K562 (cell line): ENCODE measurements around the gene MRPS18B. TPM values are rescaled to one million over a fixed set of nuclear protein-coding genes. Genes with fewer than 3 reads are reported as not detected.
A peak's percentile ranks its signal among the peaks of the same experiment; 100 is the strongest.

ENCODE experiments used
- HDAC3 ChIP-seq: fragments of 450-650 bp; IDR thresholded peaks from 2 replicates; pipeline ENCODE4 v1.6.1; 2018; ENCODE audit warnings: borderline replicate concordance, mild to moderate bottlenecking, moderate library complexity; ENCODE audit not compliant: partially characterized antibody
- LEF1 ChIP-seq: fragments of 450-650 bp; IDR thresholded peaks from 2 replicates; pipeline ENCODE4 v1.6.1; 2016; ENCODE audit warnings: mild to moderate bottlenecking
- POLR2A ChIP-seq: fragments of 450-650 bp; conservative IDR thresholded peaks from 2 replicates; pipeline ENCODE4 v1.6.1; 2016
- PYGO2 ChIP-seq: fragments of 450-650 bp; IDR thresholded peaks from 2 replicates; pipeline ENCODE4 v1.6.1; 2016; ENCODE audit warnings: mild to moderate bottlenecking, missing genetic modification characterization, moderate library complexity, missing compliant biosample characterization
- STAG1 ChIP-seq: sonication (generic); formaldehyde crosslinking; IDR thresholded peaks from 2 replicates; pipeline ENCODE4 v1.5.0; 2020; ENCODE audit warnings: missing genetic modification reagents, borderline replicate concordance
- ZFX ChIP-seq: sonication (generic); formaldehyde crosslinking; IDR thresholded peaks from 2 replicates; pipeline ENCODE4 v1.8.0; 2022; ENCODE audit warnings: mild to moderate bottlenecking, missing genetic modification reagents, moderate library complexity
- polyA plus RNA-seq, 8 experiments: library from polyadenylated mRNA; depleted of rRNA in 4 of 8; stranded (reverse) in 5 of 8; unstranded in 3 of 8; fragments of >200 nt; fragmentation: Nextera tagmentation in 2 of 8; fragmentation: Illumina TruSeq in 1 of 8; extraction: Ambion mirVana in 2 of 8; extraction: Trizol in 1 of 8; gene quantifications; 2 replicates each; pipeline versions ENCODE4 v1.2.1 to v1.2.3, GENCODE V29; 2011 to 2014; ENCODE audit warnings: inconsistent platforms in 1 of 8, missing spikeins in 1 of 8
- total RNA-seq, 7 experiments: library from RNA; depleted of rRNA in 6 of 7; stranded (reverse); fragments of >200 nt in 6 of 7; fragmentation: Illumina TruSeq in 2 of 7; extraction: Trizol in 2 of 7; gene quantifications; 2 replicates each; pipeline versions ENCODE4 v1.2.1 to v1.2.3, GENCODE V29; 2011 to 2021; ENCODE audit warnings: low replicate concordance in 1 of 7
- TF ChIP-seq, protein P1 (sequence below), 2 experiments: IDR thresholded peaks; 2 replicates each; pipeline ENCODE4 v1.6.1; 2011; ENCODE audit warnings: borderline replicate concordance in 1 of 2, control low read depth in 1 of 2, low read depth in 1 of 2, low read length in 1 of 2, mild to moderate bottlenecking in 1 of 2, mixed read lengths in 1 of 2, moderate library complexity in 1 of 2; ENCODE audit not compliant: insufficient read depth in 1 of 2, insufficient read length in 1 of 2, poor library complexity in 1 of 2, severe bottlenecking in 1 of 2; ENCODE audit errors: extremely low read depth in 1 of 2
- TF ChIP-seq, protein P2 (sequence below), 2 experiments: fragments of 450-650 bp; formaldehyde crosslinking in 1 of 2; IDR thresholded peaks; 2 replicates each; pipeline versions ENCODE4 v1.4.0 to v1.6.1; 2014 to 2020; ENCODE audit warnings: mild to moderate bottlenecking in 2 of 2, borderline replicate concordance in 1 of 2, low read depth in 1 of 2
- TF ChIP-seq, protein P3 (sequence below): fragments of 250-450 bp; sonication (Bioruptor Pico); IDR thresholded peaks from 2 replicates; pipeline ENCODE4 v1.8.0; 2022; ENCODE audit warnings: moderate library complexity, mild to moderate bottlenecking, inconsistent platforms
- TF ChIP-seq, protein P4 (sequence below): fragments of 250-450 bp; sonication (Bioruptor Pico); IDR thresholded peaks from 2 replicates; pipeline ENCODE4 v1.8.0; 2022; ENCODE audit warnings: moderate library complexity, mild to moderate bottlenecking, inconsistent platforms
- TF ChIP-seq, protein P5 (sequence below): fragments of 250-450 bp; sonication (Bioruptor Pico); IDR thresholded peaks from 2 replicates; pipeline ENCODE4 v1.9.0; 2021; ENCODE audit warnings: mild to moderate bottlenecking, inconsistent platforms

Gene MRPS18B
- total and polyA plus RNA-seq, 9 of the 15 experiments (the other 6 are each of a cell fraction or from before 2014, with no cell fraction given) = 132 to 383 (median 178) TPM

DNA sequence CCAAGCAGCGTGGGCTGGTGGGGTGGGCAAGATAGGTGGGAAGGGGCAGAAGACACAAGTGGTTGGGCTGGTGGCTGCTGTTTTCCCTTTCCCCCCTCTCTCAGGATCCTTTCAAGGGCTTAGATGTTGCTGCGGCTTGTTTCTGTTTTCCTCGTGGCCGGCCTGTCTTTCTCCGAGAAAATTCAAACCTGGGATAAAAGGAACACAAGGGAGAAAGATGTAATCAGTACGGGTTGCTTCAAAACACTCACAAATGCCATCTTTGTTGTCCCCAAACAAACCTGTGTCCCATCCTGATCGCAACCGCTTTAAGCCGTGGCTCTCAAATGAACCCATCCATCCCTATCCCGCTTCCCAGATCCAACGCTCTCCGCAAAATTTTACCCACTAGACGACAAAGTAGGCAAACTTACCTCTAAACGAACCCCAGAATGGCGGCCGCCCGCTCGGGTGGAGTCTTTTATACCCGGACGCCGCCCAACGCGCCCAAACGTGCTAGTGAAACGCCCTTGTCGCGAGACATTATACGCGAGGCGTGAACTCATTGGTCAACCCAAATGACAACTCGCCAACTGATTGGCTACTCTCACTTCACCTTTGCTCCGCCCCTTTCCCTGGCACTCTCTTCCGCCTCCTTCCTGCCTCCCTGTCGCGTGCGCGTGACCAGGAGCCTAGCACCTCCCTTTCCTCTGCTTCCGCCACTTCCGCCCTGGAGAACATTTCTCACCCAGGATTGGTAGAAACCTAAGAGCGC is 652 bp upstream of the MRPS18B start, which contains the start of gene PPP1R10 (continued):
- TF ChIP-seq, protein P1, sequence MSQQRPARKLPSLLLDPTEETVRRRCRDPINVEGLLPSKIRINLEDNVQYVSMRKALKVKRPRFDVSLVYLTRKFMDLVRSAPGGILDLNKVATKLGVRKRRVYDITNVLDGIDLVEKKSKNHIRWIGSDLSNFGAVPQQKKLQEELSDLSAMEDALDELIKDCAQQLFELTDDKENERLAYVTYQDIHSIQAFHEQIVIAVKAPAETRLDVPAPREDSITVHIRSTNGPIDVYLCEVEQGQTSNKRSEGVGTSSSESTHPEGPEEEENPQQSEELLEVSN (IDR thresholded peaks at IDR 0.05; ENCODE audit: borderline replicate concordance in 1 of 2, extremely low read depth in 1 of 2, insufficient read depth in 1 of 2, insufficient read length in 1 of 2, low read depth in 1 of 2, low read length in 1 of 2, poor library complexity in 1 of 2, severe bottlenecking in 1 of 2) = no peak
- TF ChIP-seq POLR2A (peak; percentile 100), STAG1 (CRISPR knock-in tag) (no peak), ZFX (CRISPR knock-in tag) (peak; percentile 70; the same call in 1 of the 2 replicates), PYGO2 (tag) (no peak; the same call in 1 of the 2 replicates), LEF1 (peak; percentile 77), HDAC3 (peak; percentile 37)
- TF ChIP-seq, protein P2, sequence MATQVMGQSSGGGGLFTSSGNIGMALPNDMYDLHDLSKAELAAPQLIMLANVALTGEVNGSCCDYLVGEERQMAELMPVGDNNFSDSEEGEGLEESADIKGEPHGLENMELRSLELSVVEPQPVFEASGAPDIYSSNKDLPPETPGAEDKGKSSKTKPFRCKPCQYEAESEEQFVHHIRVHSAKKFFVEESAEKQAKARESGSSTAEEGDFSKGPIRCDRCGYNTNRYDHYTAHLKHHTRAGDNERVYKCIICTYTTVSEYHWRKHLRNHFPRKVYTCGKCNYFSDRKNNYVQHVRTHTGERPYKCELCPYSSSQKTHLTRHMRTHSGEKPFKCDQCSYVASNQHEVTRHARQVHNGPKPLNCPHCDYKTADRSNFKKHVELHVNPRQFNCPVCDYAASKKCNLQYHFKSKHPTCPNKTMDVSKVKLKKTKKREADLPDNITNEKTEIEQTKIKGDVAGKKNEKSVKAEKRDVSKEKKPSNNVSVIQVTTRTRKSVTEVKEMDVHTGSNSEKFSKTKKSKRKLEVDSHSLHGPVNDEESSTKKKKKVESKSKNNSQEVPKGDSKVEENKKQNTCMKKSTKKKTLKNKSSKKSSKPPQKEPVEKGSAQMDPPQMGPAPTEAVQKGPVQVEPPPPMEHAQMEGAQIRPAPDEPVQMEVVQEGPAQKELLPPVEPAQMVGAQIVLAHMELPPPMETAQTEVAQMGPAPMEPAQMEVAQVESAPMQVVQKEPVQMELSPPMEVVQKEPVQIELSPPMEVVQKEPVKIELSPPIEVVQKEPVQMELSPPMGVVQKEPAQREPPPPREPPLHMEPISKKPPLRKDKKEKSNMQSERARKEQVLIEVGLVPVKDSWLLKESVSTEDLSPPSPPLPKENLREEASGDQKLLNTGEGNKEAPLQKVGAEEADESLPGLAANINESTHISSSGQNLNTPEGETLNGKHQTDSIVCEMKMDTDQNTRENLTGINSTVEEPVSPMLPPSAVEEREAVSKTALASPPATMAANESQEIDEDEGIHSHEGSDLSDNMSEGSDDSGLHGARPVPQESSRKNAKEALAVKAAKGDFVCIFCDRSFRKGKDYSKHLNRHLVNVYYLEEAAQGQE (IDR thresholded peaks at IDR 0.05; ENCODE audit: borderline replicate concordance) = no peak
- TF ChIP-seq, protein P2 (CRISPR knock-in tag; IDR thresholded peaks at IDR 0.05; ENCODE audit: low read depth) = peak; percentile 80
- TF ChIP-seq, protein P3, sequence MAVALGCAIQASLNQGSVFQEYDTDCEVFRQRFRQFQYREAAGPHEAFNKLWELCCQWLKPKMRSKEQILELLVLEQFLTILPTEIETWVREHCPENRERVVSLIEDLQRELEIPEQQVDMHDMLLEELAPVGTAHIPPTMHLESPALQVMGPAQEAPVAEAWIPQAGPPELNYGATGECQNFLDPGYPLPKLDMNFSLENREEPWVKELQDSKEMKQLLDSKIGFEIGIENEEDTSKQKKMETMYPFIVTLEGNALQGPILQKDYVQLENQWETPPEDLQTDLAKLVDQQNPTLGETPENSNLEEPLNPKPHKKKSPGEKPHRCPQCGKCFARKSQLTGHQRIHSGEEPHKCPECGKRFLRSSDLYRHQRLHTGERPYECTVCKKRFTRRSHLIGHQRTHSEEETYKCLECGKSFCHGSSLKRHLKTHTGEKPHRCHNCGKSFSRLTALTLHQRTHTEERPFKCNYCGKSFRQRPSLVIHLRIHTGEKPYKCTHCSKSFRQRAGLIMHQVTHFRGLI (CRISPR knock-in tag) = no peak; the same call in 1 of the 2 replicates
- TF ChIP-seq, protein P4, sequence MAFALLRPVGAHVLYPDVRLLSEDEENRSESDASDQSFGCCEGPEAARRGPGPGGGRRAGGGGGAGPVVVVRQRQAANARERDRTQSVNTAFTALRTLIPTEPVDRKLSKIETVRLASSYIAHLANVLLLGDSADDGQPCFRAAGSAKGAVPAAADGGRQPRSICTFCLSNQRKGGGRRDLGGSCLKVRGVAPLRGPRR (CRISPR knock-in tag) = peak; percentile 78; the same call in 1 of the 2 replicates
- TF ChIP-seq, protein P5, sequence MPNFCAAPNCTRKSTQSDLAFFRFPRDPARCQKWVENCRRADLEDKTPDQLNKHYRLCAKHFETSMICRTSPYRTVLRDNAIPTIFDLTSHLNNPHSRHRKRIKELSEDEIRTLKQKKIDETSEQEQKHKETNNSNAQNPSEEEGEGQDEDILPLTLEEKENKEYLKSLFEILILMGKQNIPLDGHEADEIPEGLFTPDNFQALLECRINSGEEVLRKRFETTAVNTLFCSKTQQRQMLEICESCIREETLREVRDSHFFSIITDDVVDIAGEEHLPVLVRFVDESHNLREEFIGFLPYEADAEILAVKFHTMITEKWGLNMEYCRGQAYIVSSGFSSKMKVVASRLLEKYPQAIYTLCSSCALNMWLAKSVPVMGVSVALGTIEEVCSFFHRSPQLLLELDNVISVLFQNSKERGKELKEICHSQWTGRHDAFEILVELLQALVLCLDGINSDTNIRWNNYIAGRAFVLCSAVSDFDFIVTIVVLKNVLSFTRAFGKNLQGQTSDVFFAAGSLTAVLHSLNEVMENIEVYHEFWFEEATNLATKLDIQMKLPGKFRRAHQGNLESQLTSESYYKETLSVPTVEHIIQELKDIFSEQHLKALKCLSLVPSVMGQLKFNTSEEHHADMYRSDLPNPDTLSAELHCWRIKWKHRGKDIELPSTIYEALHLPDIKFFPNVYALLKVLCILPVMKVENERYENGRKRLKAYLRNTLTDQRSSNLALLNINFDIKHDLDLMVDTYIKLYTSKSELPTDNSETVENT (CRISPR knock-in tag) = peak; percentile 93
